ENCODE data around the gene TANC1. TPM values are rescaled to one million over a fixed set of nuclear protein-coding genes. Genes with fewer than 3 reads are reported as not detected.

Gene TANC1
- total RNA-seq, 5 donors from 2014 or later (not counting 1 experiment from before 2014, with no cell fraction given): 0.26 to 0.61 (median 0.50) TPM

GRCh38 chr2:159187106-159187505 lies 218.7 kb downstream of the TANC1 start:
- H3K4me3 ChIP-seq (ENCODE audit: control insufficient read depth in 1 of 2, extremely low read depth in 1 of 2, low read length in 1 of 2): no peak overlapping the region
- DNase-seq (no peak), ATAC-seq (replicated peaks in 1 of 4) (no peak)
- H3K4me1 ChIP-seq (ENCODE audit: control insufficient read depth in 1 of 2, extremely low read depth in 1 of 2, insufficient read depth in 2 of 2, low read length in 2 of 2): no peaks in the 10 kb centered on the region
- ChIA-PET CTCF (no interaction called here), POLR2A (no interaction called here)
- Mint-ChIP-seq H3K27ac (no peak overlapping the region), H3K27me3 (no peaks in the 10 kb centered on the region), H3K4me1 (peaks cover 3 to 7% (median 7%) of the 10 kb centered on the region in 3 donors), H3K4me3 (no peak overlapping the region), H3K36me3 (no peaks in the 10 kb centered on the region), H3K9me3 (no peaks in the 10 kb centered on the region)
- no peak overlapping the region for H3K27ac ChIP-seq (ENCODE audit: low read length)
- no peaks in the 10 kb centered on the region for H3K9me3 ChIP-seq
- no peaks in the 10 kb centered on the region for H3K27me3 ChIP-seq (replicated peaks in 1 of 2; ENCODE audit: control insufficient read depth in 2 of 2, extremely low read depth in 1 of 2, insufficient read depth in 2 of 2, low read length in 1 of 2)
- no peaks in the 10 kb centered on the region for H3K36me3 ChIP-seq (ENCODE audit: control insufficient read depth in 2 of 2, extremely low read depth in 1 of 2, insufficient read depth in 1 of 2, low read length in 1 of 2)
- WGBS (ENCODE audit: insufficient coverage): 62% methylated on average over 5 of the region's 6 CpGs

GRCh38 chr2:159188449-159188848 lies 220.0 kb downstream of the TANC1 start:
- no peak for ATAC-seq (replicated peaks in 1 of 4)
- DNase-seq: no peak
- ChIA-PET CTCF (interaction anchor here in 1 of 2 donors (0.6 kb wide), 2 partner anchors 70 to 286 kb away, joined by 4 read pairs; no protein-coding TSS in a partner anchor), POLR2A (no interaction called here)
- Mint-ChIP-seq H3K27me3 (no peaks in the 10 kb centered on the region), H3K27ac (no peak overlapping the region), H3K9me3 (no peaks in the 10 kb centered on the region), H3K4me1 (peaks cover 3 to 7% (median 7%) of the 10 kb centered on the region in 3 donors), H3K36me3 (no peaks in the 10 kb centered on the region), H3K4me3 (no peak overlapping the region)
- no peaks in the 10 kb centered on the region for H3K36me3 ChIP-seq (ENCODE audit: control insufficient read depth in 2 of 2, extremely low read depth in 1 of 2, insufficient read depth in 1 of 2, low read length in 1 of 2)
- no peak overlapping the region for H3K27ac ChIP-seq (ENCODE audit: low read length)
- H3K9me3 ChIP-seq: no peaks in the 10 kb centered on the region
- no peak overlapping the region for H3K4me3 ChIP-seq (ENCODE audit: control insufficient read depth in 1 of 2, extremely low read depth in 1 of 2, low read length in 1 of 2)
- no peaks in the 10 kb centered on the region for H3K27me3 ChIP-seq (replicated peaks in 1 of 2; ENCODE audit: control insufficient read depth in 2 of 2, extremely low read depth in 1 of 2, insufficient read depth in 2 of 2, low read length in 1 of 2)
- no peaks in the 10 kb centered on the region for H3K4me1 ChIP-seq (ENCODE audit: control insufficient read depth in 1 of 2, extremely low read depth in 1 of 2, insufficient read depth in 2 of 2, low read length in 2 of 2)
- WGBS (ENCODE audit: insufficient coverage): 100% methylated on average over 1 of the region's 4 CpGs

- CTCF ChIA-PET: no interaction called here
- no peaks in the 10 kb centered on the region for H3K4me1 Mint-ChIP-seq
- H3K27ac ChIP-seq (ENCODE audit: low read length): no peak overlapping the region
- 100% methylated on average over 7 of the region's 12 CpGs for WGBS (ENCODE audit: insufficient coverage)
- H3K4me3 Mint-ChIP-seq: no peak overlapping the region
- no peaks in the 10 kb centered on the region for H3K9me3 ChIP-seq
- H3K4me1 ChIP-seq (ENCODE audit: control insufficient read depth in 1 of 2, extremely low read depth in 1 of 2, insufficient read depth in 2 of 2, low read length in 2 of 2): no peaks in the 10 kb centered on the region
- no peaks in the 10 kb centered on the region for H3K27me3 Mint-ChIP-seq
- no peak overlapping the region for H3K4me3 ChIP-seq (ENCODE audit: control insufficient read depth in 1 of 2, extremely low read depth in 1 of 2, low read length in 1 of 2)
- H3K36me3 Mint-ChIP-seq: no peaks in the 10 kb centered on the region
- no peaks in the 10 kb centered on the region for H3K36me3 ChIP-seq (ENCODE audit: control insufficient read depth in 2 of 2, extremely low read depth in 1 of 2, insufficient read depth in 1 of 2, low read length in 1 of 2)
- no peak overlapping the region for H3K27ac Mint-ChIP-seq
- no peaks in the 10 kb centered on the region for H3K9me3 Mint-ChIP-seq
- no peaks in the 10 kb centered on the region for H3K27me3 ChIP-seq (replicated peaks in 1 of 2; ENCODE audit: control insufficient read depth in 2 of 2, extremely low read depth in 1 of 2, insufficient read depth in 2 of 2, low read length in 1 of 2)
- DNase-seq (no peak), ATAC-seq (replicated peaks in 1 of 4) (no peak)
- POLR2A ChIA-PET: no interaction called here
Measured at GRCh38 chr2:159192371-159192918, 224.0 kb downstream of the TANC1 start.

- H3K9me3 ChIP-seq: no peaks in the 10 kb centered on the region
- no peak for DNase-seq
- no peak overlapping the region for H3K4me3 Mint-ChIP-seq
- H3K27ac ChIP-seq (ENCODE audit: low read length): no peak overlapping the region
- no peaks in the 10 kb centered on the region for H3K36me3 Mint-ChIP-seq
- ChIA-PET POLR2A (no interaction called here), CTCF (no interaction called here)
- no peak overlapping the region for H3K27ac Mint-ChIP-seq
- H3K4me1 ChIP-seq (ENCODE audit: control insufficient read depth in 1 of 2, extremely low read depth in 1 of 2, insufficient read depth in 2 of 2, low read length in 2 of 2): no peaks in the 10 kb centered on the region
- no peak overlapping the region for H3K4me3 ChIP-seq (ENCODE audit: control insufficient read depth in 1 of 2, extremely low read depth in 1 of 2, low read length in 1 of 2)
- H3K27me3 Mint-ChIP-seq: no peaks in the 10 kb centered on the region
- 100% methylated on average over 1 of the region's 4 CpGs for WGBS (ENCODE audit: insufficient coverage)
- no peaks in the 10 kb centered on the region for H3K4me1 Mint-ChIP-seq
- no peak for ATAC-seq (replicated peaks in 1 of 4)
- no peaks in the 10 kb centered on the region for H3K9me3 Mint-ChIP-seq
- no peaks in the 10 kb centered on the region for H3K27me3 ChIP-seq (replicated peaks in 1 of 2; ENCODE audit: control insufficient read depth in 2 of 2, extremely low read depth in 1 of 2, insufficient read depth in 2 of 2, low read length in 1 of 2)
- H3K36me3 ChIP-seq (ENCODE audit: control insufficient read depth in 2 of 2, extremely low read depth in 1 of 2, insufficient read depth in 1 of 2, low read length in 1 of 2): no peaks in the 10 kb centered on the region
Measured at GRCh38 chr2:159193791-159194190, 225.4 kb downstream of the TANC1 start.

GRCh38 chr2:159194241-159194640 lies 225.8 kb downstream of the TANC1 start:
- H3K9me3 Mint-ChIP-seq: no peaks in the 10 kb centered on the region
- Histone ChIP-seq H3K27ac (ENCODE audit: low read length) (no peak overlapping the region), H3K4me3 (ENCODE audit: control insufficient read depth in 1 of 2, extremely low read depth in 1 of 2, low read length in 1 of 2) (no peak overlapping the region), H3K4me1 (ENCODE audit: control insufficient read depth in 1 of 2, extremely low read depth in 1 of 2, insufficient read depth in 2 of 2, low read length in 2 of 2) (no peaks in the 10 kb centered on the region), H3K9me3 (no peaks in the 10 kb centered on the region), H3K27me3 (replicated peaks in 1 of 2; ENCODE audit: control insufficient read depth in 2 of 2, extremely low read depth in 1 of 2, insufficient read depth in 2 of 2, low read length in 1 of 2) (no peaks in the 10 kb centered on the region), H3K36me3 (ENCODE audit: control insufficient read depth in 2 of 2, extremely low read depth in 1 of 2, insufficient read depth in 1 of 2, low read length in 1 of 2) (no peaks in the 10 kb centered on the region)
- no peaks in the 10 kb centered on the region for H3K36me3 Mint-ChIP-seq
- no peak overlapping the region for H3K27ac Mint-ChIP-seq
- H3K4me3 Mint-ChIP-seq: no peak overlapping the region
- H3K4me1 Mint-ChIP-seq: no peaks in the 10 kb centered on the region
- DNase-seq (no peak), ATAC-seq (replicated peaks in 1 of 4) (no peak)
- H3K27me3 Mint-ChIP-seq: no peaks in the 10 kb centered on the region
- WGBS (ENCODE audit: insufficient coverage): 72% methylated on average over 5 of the region's 10 CpGs
- CTCF ChIA-PET: no interaction called here
- POLR2A ChIA-PET: no interaction called here

GRCh38 chr2:159195697-159196096 lies 227.3 kb downstream of the TANC1 start:
- no peaks in the 10 kb centered on the region for H3K9me3 ChIP-seq
- Mint-ChIP-seq H3K4me3 (no peak overlapping the region), H3K27me3 (no peaks in the 10 kb centered on the region), H3K9me3 (no peaks in the 10 kb centered on the region), H3K27ac (no peak overlapping the region), H3K4me1 (peaks cover 0 to 7% (median 3%) of the 10 kb centered on the region in 3 donors), H3K36me3 (no peaks in the 10 kb centered on the region)
- no peaks in the 10 kb centered on the region for H3K4me1 ChIP-seq (ENCODE audit: control insufficient read depth in 1 of 2, extremely low read depth in 1 of 2, insufficient read depth in 2 of 2, low read length in 2 of 2)
- H3K27me3 ChIP-seq (replicated peaks in 1 of 2; ENCODE audit: control insufficient read depth in 2 of 2, extremely low read depth in 1 of 2, insufficient read depth in 2 of 2, low read length in 1 of 2): no peaks in the 10 kb centered on the region
- DNase-seq (no peak), ATAC-seq (replicated peaks in 1 of 4) (no peak)
- ChIA-PET POLR2A (no interaction called here), CTCF (no interaction called here)
- H3K36me3 ChIP-seq (ENCODE audit: control insufficient read depth in 2 of 2, extremely low read depth in 1 of 2, insufficient read depth in 1 of 2, low read length in 1 of 2): no peaks in the 10 kb centered on the region
- H3K27ac ChIP-seq (ENCODE audit: low read length): no peak overlapping the region
- WGBS (ENCODE audit: insufficient coverage): 84% methylated on average over 3 of the region's 6 CpGs
- no peak overlapping the region for H3K4me3 ChIP-seq (ENCODE audit: control insufficient read depth in 1 of 2, extremely low read depth in 1 of 2, low read length in 1 of 2)

Data from T-cell (primary cell).